IMR-90 (cell line): ENCODE measurements around the gene FHL5. TPM values are rescaled to one million over a fixed set of nuclear protein-coding genes. Genes with fewer than 3 reads are reported as not detected.

Experiments used
- ATAC-seq: fragments of 200-7000 bp; cut with Tn5 transposase; 2 replicates; pipeline ENCODE4 v1.9.1; 2020; ENCODE audit warnings: low read depth, mild to moderate bottlenecking, moderate library complexity
- BruUV-seq: library from RNA; stranded (reverse); fragments of 400-500 nt; replicated peaks from 2 replicates; lab custom pipeline; 2021; lab: Mats Ljungman, UMichigan
- CTCF ChIA-PET: fragments of 300-600 bp; formaldehyde crosslinking; extraction: SDS; loops from one replicate; lab custom pipeline; 2021; ENCODE audit warnings: antibody characterized with exemption; lab: Yijun Ruan, JAX
- POLR2A ChIA-PET: fragments of 300-600 bp; sonication (Branson Sonifier 250); formaldehyde crosslinking; loops from one replicate; lab custom pipeline; 2022; ENCODE audit warnings: antibody characterized with exemption; ENCODE audit not compliant: unreplicated experiment; lab: Charles Lee
- DNase-seq: peaks from one replicate; pipeline ENCODE4 v3.0.0; 2013
- H2AFZ ChIP-seq: replicated peaks from 2 replicates; pipeline ENCODE3; 2013; ENCODE audit warnings: low read length, mild to moderate bottlenecking; ENCODE audit not compliant: poor library complexity
- H2AK5ac ChIP-seq: 2 replicates; pipeline ENCODE4 v1.6.1; 2013; ENCODE audit warnings: low read depth, low read length, inconsistent platforms
- H2AK9ac ChIP-seq: replicated peaks from 2 replicates; pipeline ENCODE3; 2013; ENCODE audit warnings: mild to moderate bottlenecking, low read depth, low read length, moderate library complexity; ENCODE audit not compliant: poor library complexity
- H2BK120ac ChIP-seq: 2 replicates; pipeline ENCODE4 v1.6.1; 2013; ENCODE audit warnings: low read depth, low read length, inconsistent platforms
- H2BK15ac ChIP-seq: 3 replicates; pipeline ENCODE4 v1.6.1; 2013; ENCODE audit warnings: low read depth, low read length, inconsistent platforms
- H2BK20ac ChIP-seq: 2 replicates; pipeline ENCODE4 v1.6.1; 2013; ENCODE audit warnings: low read depth, mild to moderate bottlenecking, inconsistent platforms, low read length, moderate library complexity
- H2BK5ac ChIP-seq: 2 replicates; pipeline ENCODE4 v1.6.1; 2013; ENCODE audit warnings: mild to moderate bottlenecking, low read depth, low read length, inconsistent platforms; ENCODE audit not compliant: poor library complexity, severe bottlenecking
- H3K14ac ChIP-seq: replicated peaks from 2 replicates; pipeline ENCODE4 v1.6.1; 2013; ENCODE audit warnings: low read depth, low read length, inconsistent platforms
- H3K18ac ChIP-seq: 2 replicates; pipeline ENCODE4 v1.6.1; 2013; ENCODE audit warnings: low read depth, low read length, control low read depth
- H3K23ac ChIP-seq: 2 replicates; pipeline ENCODE4 v1.6.1; 2013; ENCODE audit warnings: low read depth, low read length, inconsistent platforms
- H3K27ac ChIP-seq: 2 replicates; pipeline ENCODE4 v1.5.1; 2013; ENCODE audit warnings: mild to moderate bottlenecking, control low read depth, low read length; ENCODE audit not compliant: insufficient read depth
- H3K27me3 ChIP-seq: 2 replicates; pipeline ENCODE4 v1.6.1; 2013; ENCODE audit warnings: low read length; ENCODE audit not compliant: control insufficient read depth, insufficient read depth
- H3K36me3 ChIP-seq: 2 replicates; pipeline ENCODE4 v1.6.1; 2013; ENCODE audit warnings: low read length, mixed read lengths; ENCODE audit not compliant: control insufficient read depth, insufficient read depth
- H3K4ac ChIP-seq: 2 replicates; pipeline ENCODE4 v1.6.1; 2013; ENCODE audit warnings: low read depth, low read length, inconsistent platforms
- H3K4me1 ChIP-seq: 2 replicates; pipeline ENCODE4 v1.6.1; 2013; ENCODE audit warnings: low read length, mixed read lengths; ENCODE audit not compliant: control insufficient read depth, insufficient read depth
- H3K4me2 ChIP-seq: 2 replicates; pipeline ENCODE4 v1.6.1; 2013; ENCODE audit warnings: low read depth, mild to moderate bottlenecking, control low read depth, low read length, moderate library complexity
- H3K4me3 ChIP-seq: 2 replicates; pipeline ENCODE4 v1.5.1; 2013; ENCODE audit warnings: low read depth, mild to moderate bottlenecking, control low read depth, low read length, moderate library complexity; ENCODE audit not compliant: insufficient read depth
- H3K56ac ChIP-seq: 2 replicates; pipeline ENCODE4 v1.6.1; 2013; ENCODE audit warnings: low read length, inconsistent platforms; ENCODE audit not compliant: insufficient read depth; ENCODE audit errors: extremely low read depth
- H3K79me1 ChIP-seq, 2 experiments: 2 replicates each; pipeline ENCODE4 v1.6.1; 2013; ENCODE audit warnings: low read length in 2 of 2, inconsistent platforms in 1 of 2, low read depth in 1 of 2
- H3K9ac ChIP-seq: 2 replicates; pipeline ENCODE4 v1.6.1; 2013; ENCODE audit warnings: low read depth, low read length, control low read depth
- H3K9me1 ChIP-seq: 2 replicates; pipeline ENCODE4 v1.6.1; 2013; ENCODE audit warnings: low read length, inconsistent platforms; ENCODE audit not compliant: insufficient read depth
- H3K9me3 ChIP-seq: 2 replicates; pipeline ENCODE4 v1.6.1; 2013; ENCODE audit warnings: low read length; ENCODE audit not compliant: control insufficient read depth, insufficient read depth
- H4K20me1 ChIP-seq: 2 replicates; pipeline ENCODE4 v1.6.1; 2013; ENCODE audit warnings: low read length, inconsistent platforms; ENCODE audit not compliant: insufficient read depth
- H4K5ac ChIP-seq: 2 replicates; pipeline ENCODE4 v1.6.1; 2013; ENCODE audit warnings: mild to moderate bottlenecking, low read depth, low read length, control low read depth
- H4K8ac ChIP-seq, 2 experiments: 2 replicates each; pipeline ENCODE4 v1.6.1; 2013; ENCODE audit warnings: low read depth in 2 of 2, low read length in 2 of 2, control low read depth in 1 of 2, inconsistent platforms in 1 of 2
- H4K91ac ChIP-seq: 2 replicates; pipeline ENCODE4 v1.6.1; 2013; ENCODE audit warnings: low read depth, low read length, inconsistent platforms; ENCODE audit not compliant: insufficient read depth
- BHLHE40 ChIP-seq: fragments of 150-350 bp; IDR thresholded peaks from 2 replicates; pipeline ENCODE4 v1.6.1; 2016; ENCODE audit warnings: mild to moderate bottlenecking, low read depth, low read length
- MAFK ChIP-seq: IDR thresholded peaks from 2 replicates; pipeline ENCODE4 v1.6.1; 2012; ENCODE audit warnings: low read depth, low read length, improper control_type of control experiment
- MXI1 ChIP-seq: IDR thresholded peaks from 2 replicates; pipeline ENCODE4 v1.6.1; 2012; ENCODE audit warnings: low read depth, mild to moderate bottlenecking, low read length, moderate library complexity, borderline replicate concordance
- NFE2L2 ChIP-seq: fragments of 150-350 bp; IDR thresholded peaks from 2 replicates; pipeline ENCODE4 v1.6.1; 2016; ENCODE audit warnings: low read depth, mild to moderate bottlenecking, low read length
- RAD21 ChIP-seq: IDR thresholded peaks from 2 replicates; pipeline ENCODE4 v1.6.1; 2012; ENCODE audit warnings: low read length, improper control_type of control experiment
- RCOR1 ChIP-seq: IDR thresholded peaks from 2 replicates; pipeline ENCODE4 v1.6.1; 2012; ENCODE audit warnings: mild to moderate bottlenecking, low read length, improper control_type of control experiment; ENCODE audit not compliant: insufficient replicate concordance
- RFX5 ChIP-seq: IDR thresholded peaks from 2 replicates; pipeline ENCODE4 v1.8.0; 2012; ENCODE audit warnings: low read depth, mild to moderate bottlenecking, low read length, moderate library complexity
- WGBS, 2 experiments: methylation state at CpG; one replicate each; pipeline versions ENCODE4 v1.1.5 to v1.1.7; 2013; ENCODE audit warnings: missing lambda C conversion rate in 2 of 2; ENCODE audit not compliant: insufficient read length in 1 of 2; ENCODE audit errors: extremely low coverage in 2 of 2; 5-methylcytosine and 5-hydroxymethylcytosine counted together
- dilution Hi-C: fragments of 300-500 bp; cut with HindIII; formaldehyde crosslinking; loops from one replicate; pipeline ENCODE4 v1.14.3; 2018; ENCODE audit warnings: low sequenced_read_pairs; ENCODE audit not compliant: unreplicated experiment
- in situ Hi-C: fragments of 300-500 bp; cut with MboI; formaldehyde crosslinking; loops from 3 replicates; pipeline ENCODE4 v1.14.3; 2019; ENCODE audit warnings: low sequenced_read_pairs, inconsistent platforms, mixed read lengths
- intact Hi-C: fragments of 100-400 bp; cut with micrococcal nuclease; formaldehyde crosslinking; loops from 2 replicates; pipeline ENCODE4 v1.10.0; 2022
- polyA plus RNA-seq, 3 experiments: library from polyadenylated mRNA; depleted of rRNA; stranded (reverse); fragments of >200 nt; gene quantifications; 2 replicates each; pipeline ENCODE4 v1.2.3, GENCODE V29; 2012; ENCODE audit warnings: low replicate concordance in 1 of 3
- total RNA-seq: library from RNA; depleted of rRNA; stranded (reverse); fragments of >200 nt; gene quantifications from 2 replicates; pipeline ENCODE4 v1.2.3, GENCODE V29; 2012
- TF ChIP-seq, protein P1 (sequence below): conservative IDR thresholded peaks from 2 replicates; pipeline ENCODE4 v1.5.1; 2012; ENCODE audit warnings: mild to moderate bottlenecking, low read depth, low read length, improper control_type of control experiment

FHL5 gene
- total and polyA plus RNA-seq, 2 of the 4 experiments (the other 2 are of a cell fraction): not detected

DNA sequence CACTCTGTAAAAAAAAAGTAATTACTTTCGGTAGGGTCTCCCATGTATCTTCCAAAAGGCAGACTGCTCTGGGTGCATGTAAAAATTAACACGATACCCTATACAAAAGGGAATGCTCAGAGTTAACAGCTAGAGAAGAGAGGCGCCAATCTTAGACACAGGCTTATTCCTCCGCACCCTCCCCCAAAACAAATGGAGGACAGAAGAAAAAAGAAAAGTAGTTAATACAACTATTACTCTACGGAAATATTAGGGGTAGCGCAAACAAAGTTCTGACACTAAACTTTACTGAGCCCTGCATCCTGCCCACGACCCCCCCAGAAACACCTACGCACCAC lies 41.7 kb upstream of the FHL5 start:
- Histone ChIP-seq H3K27ac (peak overlapping the region; percentile 72), H2AK5ac (no peak overlapping the region), H4K91ac (no peak overlapping the region), H3K4me3 (peak overlapping the region; percentile 83), H3K4me2 (peak overlapping the region; percentile 65), H3K18ac (peak overlapping the region; percentile 13; the same call in 1 of the 2 replicates), H4K5ac (peak overlapping the region; percentile 45), H2BK20ac (no peak overlapping the region; the same call in 1 of the 2 replicates), H2BK120ac (peak overlapping the region; percentile 70), H3K9ac (peak overlapping the region; percentile 88), H3K9me3 (no peaks in the 10 kb centered on the region), H3K14ac (peak overlapping the region; percentile 96), H3K56ac (peak overlapping the region; percentile 82), H2BK5ac (peak overlapping the region; percentile 67), H3K79me1 (peaks cover 18 to 24% of the 10 kb centered on the region in 2 experiments), H2AK9ac (no peak overlapping the region), H3K23ac (peak overlapping the region; percentile 92), H3K36me3 (peaks cover 4% of the 10 kb centered on the region), H3K4ac (peak overlapping the region; percentile 74), H4K8ac (peak overlapping the region; percentile 86 to 92; a peak in 3 of 4 replicates), H4K20me1 (no peaks in the 10 kb centered on the region), H3K4me1 (peaks cover 2% of the 10 kb centered on the region; the same call in 1 of the 2 replicates), H2BK15ac (no peak overlapping the region), H3K9me1 (peaks cover 2% of the 10 kb centered on the region; the same call in 1 of the 2 replicates), H2AFZ (peak overlapping the region; percentile 92), H3K27me3 (no peaks in the 10 kb centered on the region)
- ChIA-PET CTCF (no interaction called here), POLR2A (no interaction called here)
- ATAC-seq (peak; percentile 40), DNase-seq (no peak)
- TF ChIP-seq RCOR1 (no peak), MAFK (no peak), MXI1 (no peak), RAD21 (no peak), RFX5 (no peak), BHLHE40 (no peak), NFE2L2 (no peak)
- TF ChIP-seq, protein P1, sequence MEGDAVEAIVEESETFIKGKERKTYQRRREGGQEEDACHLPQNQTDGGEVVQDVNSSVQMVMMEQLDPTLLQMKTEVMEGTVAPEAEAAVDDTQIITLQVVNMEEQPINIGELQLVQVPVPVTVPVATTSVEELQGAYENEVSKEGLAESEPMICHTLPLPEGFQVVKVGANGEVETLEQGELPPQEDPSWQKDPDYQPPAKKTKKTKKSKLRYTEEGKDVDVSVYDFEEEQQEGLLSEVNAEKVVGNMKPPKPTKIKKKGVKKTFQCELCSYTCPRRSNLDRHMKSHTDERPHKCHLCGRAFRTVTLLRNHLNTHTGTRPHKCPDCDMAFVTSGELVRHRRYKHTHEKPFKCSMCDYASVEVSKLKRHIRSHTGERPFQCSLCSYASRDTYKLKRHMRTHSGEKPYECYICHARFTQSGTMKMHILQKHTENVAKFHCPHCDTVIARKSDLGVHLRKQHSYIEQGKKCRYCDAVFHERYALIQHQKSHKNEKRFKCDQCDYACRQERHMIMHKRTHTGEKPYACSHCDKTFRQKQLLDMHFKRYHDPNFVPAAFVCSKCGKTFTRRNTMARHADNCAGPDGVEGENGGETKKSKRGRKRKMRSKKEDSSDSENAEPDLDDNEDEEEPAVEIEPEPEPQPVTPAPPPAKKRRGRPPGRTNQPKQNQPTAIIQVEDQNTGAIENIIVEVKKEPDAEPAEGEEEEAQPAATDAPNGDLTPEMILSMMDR: no peak
- intact Hi-C loops (loop anchor here (2.0 to 5.0 kb wide), 2 partner anchors 944 to 1090 kb away; partner anchors contain the start of gene MANEA), dilution Hi-C loops (no loop called here), in situ Hi-C loops (no loop called here)
- WGBS, 2 experiments: no CpG with 5 or more reads among the region's 8 CpGs
- no TSS peak for BruUV-seq
